Liver (tissue), 3 donors: ENCODE data around the gene PRIMPOL.
"Not testable (repeated sequence)": the region's sequence is repeated elsewhere in the genome, so short reads cannot be mapped to it uniquely, and the experiment has no call there.

ENCODE experiments used
- GABPA ChIP-seq, 2 donors: IDR thresholded peaks in 1 of 2; conservative IDR thresholded peaks in 1 of 2; 2 replicates each; pipeline ENCODE4 v1.6.1; 2016; ENCODE audit warnings: antibody characterized with exemption in 2 of 2, mild to moderate bottlenecking in 1 of 2, moderate library complexity in 1 of 2
- JUND ChIP-seq, 2 donors: IDR thresholded peaks; 2 replicates each; pipeline ENCODE4 v1.6.1; 2016; ENCODE audit warnings: antibody characterized with exemption in 2 of 2
- NR2F2 ChIP-seq: IDR thresholded peaks from 2 replicates; pipeline ENCODE4 v1.6.1; 2016; ENCODE audit warnings: antibody characterized with exemption
- REST ChIP-seq: IDR thresholded peaks from 2 replicates; pipeline ENCODE4 v1.6.1; 2016; ENCODE audit warnings: antibody characterized with exemption, mild to moderate bottlenecking
- RXRA ChIP-seq, 2 donors: IDR thresholded peaks; 2 replicates each; pipeline ENCODE4 v1.6.1; 2017 to 2018; ENCODE audit warnings: antibody characterized with exemption in 2 of 2, mild to moderate bottlenecking in 1 of 2
- TAF1 ChIP-seq: conservative IDR thresholded peaks from 2 replicates; pipeline ENCODE4 v1.6.1; 2016; ENCODE audit warnings: antibody characterized with exemption, mild to moderate bottlenecking
- YY1 ChIP-seq: IDR thresholded peaks from 2 replicates; pipeline ENCODE4 v1.6.1; 2016; ENCODE audit warnings: antibody characterized with exemption, mild to moderate bottlenecking
- TF ChIP-seq, protein P1 (sequence below): fragments of 150-350 bp; IDR thresholded peaks from 2 replicates; pipeline ENCODE4 v1.5.1; 2017; ENCODE audit warnings: improper control_type of control experiment, low read depth, low read length; ENCODE audit not compliant: missing input control
- TF ChIP-seq, protein P2 (sequence below): IDR thresholded peaks from 2 replicates; pipeline ENCODE4 v1.6.1; 2016; ENCODE audit warnings: antibody characterized with exemption
- donor health status: healthy.
- donor health status: healthy.

DNA sequence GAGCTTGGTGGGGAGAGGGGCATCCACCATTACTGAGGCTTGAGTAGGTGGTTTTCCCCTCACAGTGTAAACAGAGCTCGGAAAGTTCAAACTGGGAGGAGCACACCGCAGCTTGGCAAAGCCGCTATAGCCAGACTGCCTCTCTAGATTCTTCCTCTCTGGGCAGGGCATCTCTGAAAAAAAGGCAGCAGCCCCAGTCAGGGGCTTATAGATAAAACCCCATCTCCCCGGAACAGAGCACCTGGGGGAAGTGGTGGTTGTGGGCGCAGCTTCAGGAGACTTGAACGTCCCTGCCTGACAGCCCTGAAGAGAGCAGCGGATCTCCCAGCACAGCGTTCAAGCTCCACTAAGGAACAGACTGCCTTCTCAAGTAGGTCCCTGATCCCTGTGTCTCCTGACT, 48.6 kb upstream of the PRIMPOL start:
- TF ChIP-seq, protein P1, sequence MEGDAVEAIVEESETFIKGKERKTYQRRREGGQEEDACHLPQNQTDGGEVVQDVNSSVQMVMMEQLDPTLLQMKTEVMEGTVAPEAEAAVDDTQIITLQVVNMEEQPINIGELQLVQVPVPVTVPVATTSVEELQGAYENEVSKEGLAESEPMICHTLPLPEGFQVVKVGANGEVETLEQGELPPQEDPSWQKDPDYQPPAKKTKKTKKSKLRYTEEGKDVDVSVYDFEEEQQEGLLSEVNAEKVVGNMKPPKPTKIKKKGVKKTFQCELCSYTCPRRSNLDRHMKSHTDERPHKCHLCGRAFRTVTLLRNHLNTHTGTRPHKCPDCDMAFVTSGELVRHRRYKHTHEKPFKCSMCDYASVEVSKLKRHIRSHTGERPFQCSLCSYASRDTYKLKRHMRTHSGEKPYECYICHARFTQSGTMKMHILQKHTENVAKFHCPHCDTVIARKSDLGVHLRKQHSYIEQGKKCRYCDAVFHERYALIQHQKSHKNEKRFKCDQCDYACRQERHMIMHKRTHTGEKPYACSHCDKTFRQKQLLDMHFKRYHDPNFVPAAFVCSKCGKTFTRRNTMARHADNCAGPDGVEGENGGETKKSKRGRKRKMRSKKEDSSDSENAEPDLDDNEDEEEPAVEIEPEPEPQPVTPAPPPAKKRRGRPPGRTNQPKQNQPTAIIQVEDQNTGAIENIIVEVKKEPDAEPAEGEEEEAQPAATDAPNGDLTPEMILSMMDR, result not testable (repeated sequence)
- TF ChIP-seq GABPA (IDR thresholded peaks at IDR 0.05 in 1 of 2, conservative IDR thresholded peaks at IDR 0.05 in 1 of 2); YY1; RXRA (IDR thresholded peaks at IDR 0.05); REST; JUND (IDR thresholded peaks at IDR 0.05); TAF1; NR2F2: not testable (repeated sequence)
- TF ChIP-seq, protein P2, sequence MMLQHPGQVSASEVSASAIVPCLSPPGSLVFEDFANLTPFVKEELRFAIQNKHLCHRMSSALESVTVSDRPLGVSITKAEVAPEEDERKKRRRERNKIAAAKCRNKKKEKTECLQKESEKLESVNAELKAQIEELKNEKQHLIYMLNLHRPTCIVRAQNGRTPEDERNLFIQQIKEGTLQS, result not testable (repeated sequence)
